Measurements from ENCODE around the gene DNAJA3.
A peak's percentile ranks its signal among the peaks of the same experiment; 100 is the strongest.

The DNAJA3 gene

DNA sequence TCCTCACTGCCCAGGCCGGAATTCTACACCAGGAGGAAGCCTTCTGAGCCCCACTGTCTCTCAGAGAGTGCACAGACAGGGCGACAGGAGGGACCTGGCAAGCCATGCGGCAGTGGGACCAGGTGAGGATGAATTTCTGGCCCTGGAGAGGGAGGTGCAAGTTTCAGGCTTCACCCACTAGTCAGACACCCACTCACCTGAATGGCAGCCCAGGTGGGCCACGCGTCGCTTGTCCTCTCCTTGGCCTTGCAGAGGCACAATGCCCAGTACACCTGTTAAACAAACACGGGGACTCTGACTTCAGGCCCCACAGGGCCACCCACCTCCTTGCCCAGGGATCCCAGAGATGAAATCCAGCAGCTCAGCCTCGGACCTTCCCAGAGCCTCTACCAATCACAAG, 13.5 kb upstream of the DNAJA3 start:
- ATAC-seq, result no peak
- TF ChIP-seq ARNTL (CRISPR knock-in tag; IDR thresholded peaks at IDR 0.05; ENCODE audit: borderline replicate concordance, low read depth) (no peak), GLIS3 (CRISPR knock-in tag; IDR thresholded peaks at IDR 0.05) (no peak), OSR1 (CRISPR knock-in tag; IDR thresholded peaks at IDR 0.05) (no peak), ZNF70 (CRISPR knock-in tag; IDR thresholded peaks at IDR 0.05) (no peak), TOX (CRISPR knock-in tag; IDR thresholded peaks at IDR 0.05; ENCODE audit: borderline replicate concordance) (no peak), PPARA (CRISPR knock-in tag; IDR thresholded peaks at IDR 0.05; ENCODE audit: borderline replicate concordance) (no peak), CSDC2 (CRISPR knock-in tag; IDR thresholded peaks at IDR 0.05) (no peak), ZC3H10 (CRISPR knock-in tag; IDR thresholded peaks at IDR 0.05) (no peak), ZFP30 (CRISPR knock-in tag; IDR thresholded peaks at IDR 0.05) (no peak), ISL1 (CRISPR knock-in tag; IDR thresholded peaks at IDR 0.05) (no peak), BACH2 (CRISPR knock-in tag; IDR thresholded peaks at IDR 0.05; ENCODE audit: borderline replicate concordance) (no peak), ZNF565 (CRISPR knock-in tag; conservative IDR thresholded peaks at IDR 0.05; ENCODE audit: low read depth) (no peak)
- TF ChIP-seq, protein P1, sequence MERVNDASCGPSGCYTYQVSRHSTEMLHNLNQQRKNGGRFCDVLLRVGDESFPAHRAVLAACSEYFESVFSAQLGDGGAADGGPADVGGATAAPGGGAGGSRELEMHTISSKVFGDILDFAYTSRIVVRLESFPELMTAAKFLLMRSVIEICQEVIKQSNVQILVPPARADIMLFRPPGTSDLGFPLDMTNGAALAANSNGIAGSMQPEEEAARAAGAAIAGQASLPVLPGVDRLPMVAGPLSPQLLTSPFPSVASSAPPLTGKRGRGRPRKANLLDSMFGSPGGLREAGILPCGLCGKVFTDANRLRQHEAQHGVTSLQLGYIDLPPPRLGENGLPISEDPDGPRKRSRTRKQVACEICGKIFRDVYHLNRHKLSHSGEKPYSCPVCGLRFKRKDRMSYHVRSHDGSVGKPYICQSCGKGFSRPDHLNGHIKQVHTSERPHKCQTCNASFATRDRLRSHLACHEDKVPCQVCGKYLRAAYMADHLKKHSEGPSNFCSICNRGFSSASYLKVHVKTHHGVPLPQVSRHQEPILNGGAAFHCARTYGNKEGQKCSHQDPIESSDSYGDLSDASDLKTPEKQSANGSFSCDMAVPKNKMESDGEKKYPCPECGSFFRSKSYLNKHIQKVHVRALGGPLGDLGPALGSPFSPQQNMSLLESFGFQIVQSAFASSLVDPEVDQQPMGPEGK (CRISPR knock-in tag; IDR thresholded peaks at IDR 0.05; ENCODE audit: borderline replicate concordance), result no peak
- TF ChIP-seq, protein P2, sequence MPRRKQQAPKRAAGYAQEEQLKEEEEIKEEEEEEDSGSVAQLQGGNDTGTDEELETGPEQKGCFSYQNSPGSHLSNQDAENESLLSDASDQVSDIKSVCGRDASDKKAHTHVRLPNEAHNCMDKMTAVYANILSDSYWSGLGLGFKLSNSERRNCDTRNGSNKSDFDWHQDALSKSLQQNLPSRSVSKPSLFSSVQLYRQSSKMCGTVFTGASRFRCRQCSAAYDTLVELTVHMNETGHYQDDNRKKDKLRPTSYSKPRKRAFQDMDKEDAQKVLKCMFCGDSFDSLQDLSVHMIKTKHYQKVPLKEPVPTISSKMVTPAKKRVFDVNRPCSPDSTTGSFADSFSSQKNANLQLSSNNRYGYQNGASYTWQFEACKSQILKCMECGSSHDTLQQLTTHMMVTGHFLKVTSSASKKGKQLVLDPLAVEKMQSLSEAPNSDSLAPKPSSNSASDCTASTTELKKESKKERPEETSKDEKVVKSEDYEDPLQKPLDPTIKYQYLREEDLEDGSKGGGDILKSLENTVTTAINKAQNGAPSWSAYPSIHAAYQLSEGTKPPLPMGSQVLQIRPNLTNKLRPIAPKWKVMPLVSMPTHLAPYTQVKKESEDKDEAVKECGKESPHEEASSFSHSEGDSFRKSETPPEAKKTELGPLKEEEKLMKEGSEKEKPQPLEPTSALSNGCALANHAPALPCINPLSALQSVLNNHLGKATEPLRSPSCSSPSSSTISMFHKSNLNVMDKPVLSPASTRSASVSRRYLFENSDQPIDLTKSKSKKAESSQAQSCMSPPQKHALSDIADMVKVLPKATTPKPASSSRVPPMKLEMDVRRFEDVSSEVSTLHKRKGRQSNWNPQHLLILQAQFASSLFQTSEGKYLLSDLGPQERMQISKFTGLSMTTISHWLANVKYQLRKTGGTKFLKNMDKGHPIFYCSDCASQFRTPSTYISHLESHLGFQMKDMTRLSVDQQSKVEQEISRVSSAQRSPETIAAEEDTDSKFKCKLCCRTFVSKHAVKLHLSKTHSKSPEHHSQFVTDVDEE (CRISPR knock-in tag; IDR thresholded peaks at IDR 0.05), result no peak

DNA sequence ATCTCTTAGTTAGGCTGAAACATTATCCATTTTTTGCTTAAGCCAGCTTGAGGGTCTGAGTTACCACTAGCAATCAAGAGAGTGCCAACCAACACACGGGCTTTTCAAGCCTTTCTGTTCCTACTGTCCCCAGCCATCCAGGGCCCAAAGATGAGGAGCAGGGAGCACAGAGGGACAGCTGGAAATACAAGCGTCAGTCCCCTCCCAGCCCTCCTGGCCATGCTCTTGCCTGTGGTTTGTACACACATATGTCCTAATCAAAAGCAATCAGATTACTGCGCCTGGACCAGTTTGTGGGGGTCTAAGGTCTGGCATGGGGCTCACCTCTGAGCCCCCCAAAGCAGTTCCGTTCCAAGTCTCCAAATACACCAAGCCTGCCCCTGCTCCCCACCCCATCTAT, 12.8 kb upstream of the DNAJA3 start:
- TF ChIP-seq, protein P3, sequence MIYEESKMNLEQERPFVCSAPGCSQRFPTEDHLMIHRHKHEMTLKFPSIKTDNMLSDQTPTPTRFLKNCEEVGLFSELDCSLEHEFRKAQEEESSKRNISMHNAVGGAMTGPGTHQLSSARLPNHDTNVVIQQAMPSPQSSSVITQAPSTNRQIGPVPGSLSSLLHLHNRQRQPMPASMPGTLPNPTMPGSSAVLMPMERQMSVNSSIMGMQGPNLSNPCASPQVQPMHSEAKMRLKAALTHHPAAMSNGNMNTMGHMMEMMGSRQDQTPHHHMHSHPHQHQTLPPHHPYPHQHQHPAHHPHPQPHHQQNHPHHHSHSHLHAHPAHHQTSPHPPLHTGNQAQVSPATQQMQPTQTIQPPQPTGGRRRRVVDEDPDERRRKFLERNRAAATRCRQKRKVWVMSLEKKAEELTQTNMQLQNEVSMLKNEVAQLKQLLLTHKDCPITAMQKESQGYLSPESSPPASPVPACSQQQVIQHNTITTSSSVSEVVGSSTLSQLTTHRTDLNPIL (CRISPR knock-in tag; IDR thresholded peaks at IDR 0.05; ENCODE audit: low read depth), result no peak
- no peak for TF ChIP-seq ZFP30 (CRISPR knock-in tag; IDR thresholded peaks at IDR 0.05)
- no peak for ATAC-seq

DNA sequence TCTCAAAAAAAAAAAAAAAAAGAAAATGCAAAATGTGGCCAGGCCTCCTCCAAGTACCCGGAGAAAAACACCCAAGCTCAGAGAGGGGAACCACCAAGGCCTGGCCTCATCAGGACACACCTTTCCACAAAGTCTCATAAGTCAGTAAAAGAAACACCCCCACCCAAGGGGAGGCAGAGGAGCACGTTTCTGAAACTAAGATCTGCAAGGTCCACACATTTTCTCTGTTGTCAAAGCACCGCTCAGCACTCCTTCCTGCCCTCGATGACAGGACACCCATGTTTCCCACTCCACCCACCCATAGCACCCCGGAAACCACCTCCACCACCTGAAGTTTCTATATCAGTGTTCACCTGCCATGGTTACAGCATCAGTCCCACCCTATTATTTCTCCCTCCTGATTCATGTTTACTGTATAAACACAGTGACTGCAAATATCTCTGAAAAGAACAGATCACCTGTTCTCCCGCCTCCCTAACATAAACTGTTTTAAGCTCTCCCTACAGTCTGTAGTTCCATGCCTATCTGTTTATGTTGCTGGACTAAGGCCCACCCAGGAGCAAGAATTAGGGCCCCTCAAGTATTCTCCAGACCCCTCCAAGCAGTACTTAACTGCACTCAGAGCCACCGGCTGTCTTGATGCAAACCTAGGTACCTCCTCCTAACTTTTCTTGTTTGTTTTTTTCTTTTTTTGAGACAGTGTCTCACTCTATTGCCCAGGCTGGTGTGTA, 11.3 kb upstream of the DNAJA3 start:
- no peak for TF ChIP-seq RARB (CRISPR knock-in tag; IDR thresholded peaks at IDR 0.05)
- no peak for TF ChIP-seq ZFP30 (CRISPR knock-in tag; IDR thresholded peaks at IDR 0.05)
- no peak for TF ChIP-seq ZC3H10 (CRISPR knock-in tag; IDR thresholded peaks at IDR 0.05)
- no peak for TF ChIP-seq GLIS3 (CRISPR knock-in tag; IDR thresholded peaks at IDR 0.05)
- TF ChIP-seq, protein P3 (CRISPR knock-in tag; IDR thresholded peaks at IDR 0.05; ENCODE audit: low read depth), result no peak
- TF ChIP-seq OSR1 (CRISPR knock-in tag; IDR thresholded peaks at IDR 0.05), result no peak
- TF ChIP-seq TOX (CRISPR knock-in tag; IDR thresholded peaks at IDR 0.05; ENCODE audit: borderline replicate concordance), result no peak
- no peak for ATAC-seq

DNA sequence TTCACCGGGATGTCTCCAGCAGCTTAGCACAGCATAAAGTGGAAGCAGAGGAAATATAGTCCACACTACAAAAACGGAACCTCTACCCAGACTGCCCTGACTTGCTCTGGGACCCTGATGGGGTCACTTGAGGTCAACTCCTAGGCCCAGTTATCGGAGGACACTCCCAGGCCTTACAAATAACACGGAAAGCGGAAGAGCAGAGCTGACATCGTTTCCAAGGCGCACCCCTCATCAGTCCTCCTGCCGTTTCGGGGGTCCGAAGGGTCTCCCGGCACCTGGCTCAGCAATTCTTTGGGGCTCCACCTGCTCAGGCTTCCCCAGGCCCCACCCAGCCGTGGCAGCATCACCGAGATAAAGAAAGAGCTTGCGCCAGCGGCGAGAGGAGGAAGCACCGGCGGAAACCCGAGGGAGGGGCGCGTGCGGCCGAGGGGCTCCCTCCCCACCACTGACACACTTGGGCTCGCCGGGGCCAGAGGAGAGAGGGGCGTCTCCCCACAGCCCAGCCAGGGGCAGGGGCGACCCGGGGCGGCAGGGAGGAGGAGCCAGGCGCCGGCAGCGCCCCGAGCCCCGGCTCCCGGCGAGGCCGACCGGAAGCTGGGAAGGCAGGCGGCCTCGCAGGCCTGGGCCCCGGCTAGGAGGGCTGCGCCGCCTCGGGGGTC, 10.0 kb upstream of the DNAJA3 start:
- peak; percentile 52 for ATAC-seq
- TF ChIP-seq ESRRG (CRISPR knock-in tag; IDR thresholded peaks at IDR 0.05) (no peak), TOX (CRISPR knock-in tag; IDR thresholded peaks at IDR 0.05; ENCODE audit: borderline replicate concordance) (no peak), PPARA (CRISPR knock-in tag; IDR thresholded peaks at IDR 0.05; ENCODE audit: borderline replicate concordance) (no peak), ZNF8 (CRISPR knock-in tag; IDR thresholded peaks at IDR 0.05) (no peak), BACH2 (CRISPR knock-in tag; IDR thresholded peaks at IDR 0.05; ENCODE audit: borderline replicate concordance) (no peak), CSDC2 (CRISPR knock-in tag; IDR thresholded peaks at IDR 0.05) (no peak)
- TF ChIP-seq, protein P4, sequence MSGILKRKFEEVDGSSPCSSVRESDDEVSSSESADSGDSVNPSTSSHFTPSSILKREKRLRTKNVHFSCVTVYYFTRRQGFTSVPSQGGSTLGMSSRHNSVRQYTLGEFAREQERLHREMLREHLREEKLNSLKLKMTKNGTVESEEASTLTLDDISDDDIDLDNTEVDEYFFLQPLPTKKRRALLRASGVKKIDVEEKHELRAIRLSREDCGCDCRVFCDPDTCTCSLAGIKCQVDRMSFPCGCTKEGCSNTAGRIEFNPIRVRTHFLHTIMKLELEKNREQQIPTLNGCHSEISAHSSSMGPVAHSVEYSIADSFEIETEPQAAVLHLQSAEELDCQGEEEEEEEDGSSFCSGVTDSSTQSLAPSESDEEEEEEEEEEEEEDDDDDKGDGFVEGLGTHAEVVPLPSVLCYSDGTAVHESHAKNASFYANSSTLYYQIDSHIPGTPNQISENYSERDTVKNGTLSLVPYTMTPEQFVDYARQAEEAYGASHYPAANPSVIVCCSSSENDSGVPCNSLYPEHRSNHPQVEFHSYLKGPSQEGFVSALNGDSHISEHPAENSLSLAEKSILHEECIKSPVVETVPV (CRISPR knock-in tag; IDR thresholded peaks at IDR 0.05), result no peak
- TF ChIP-seq, protein P5, sequence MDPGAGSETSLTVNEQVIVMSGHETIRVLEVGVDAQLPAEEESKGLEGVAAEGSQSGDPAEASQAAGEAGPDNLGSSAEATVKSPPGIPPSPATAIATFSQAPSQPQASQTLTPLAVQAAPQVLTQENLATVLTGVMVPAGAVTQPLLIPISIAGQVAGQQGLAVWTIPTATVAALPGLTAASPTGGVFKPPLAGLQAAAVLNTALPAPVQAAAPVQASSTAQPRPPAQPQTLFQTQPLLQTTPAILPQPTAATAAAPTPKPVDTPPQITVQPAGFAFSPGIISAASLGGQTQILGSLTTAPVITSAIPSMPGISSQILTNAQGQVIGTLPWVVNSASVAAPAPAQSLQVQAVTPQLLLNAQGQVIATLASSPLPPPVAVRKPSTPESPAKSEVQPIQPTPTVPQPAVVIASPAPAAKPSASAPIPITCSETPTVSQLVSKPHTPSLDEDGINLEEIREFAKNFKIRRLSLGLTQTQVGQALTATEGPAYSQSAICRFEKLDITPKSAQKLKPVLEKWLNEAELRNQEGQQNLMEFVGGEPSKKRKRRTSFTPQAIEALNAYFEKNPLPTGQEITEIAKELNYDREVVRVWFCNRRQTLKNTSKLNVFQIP (CRISPR knock-in tag; IDR thresholded peaks at IDR 0.05; ENCODE audit: borderline replicate concordance, low read depth), result no peak
- TF ChIP-seq, protein P3 (CRISPR knock-in tag; IDR thresholded peaks at IDR 0.05; ENCODE audit: low read depth), result no peak
